Smooth muscle cell (in vitro differentiated cells): ENCODE measurements around the gene CHRM2. TPM values are rescaled to one million over a fixed set of nuclear protein-coding genes. Genes with fewer than 3 reads are reported as not detected.
A peak's percentile ranks its signal among the peaks of the same experiment; 100 is the strongest.

Experiments used
- DNase-seq: peaks from one replicate; lab custom pipeline; 2025; ENCODE audit not compliant: unreplicated experiment; lab: John Stamatoyannopoulos, UW
- H2AFZ ChIP-seq: fragments of 200-600 bp; sonication (generic); 2 replicates; pipeline ENCODE4 v1.6.0; 2016; ENCODE audit warnings: antibody characterized with exemption, low read depth, mild to moderate bottlenecking
- H3F3A ChIP-seq: fragments of 200-600 bp; sonication (generic); 2 replicates; pipeline ENCODE4 v1.6.0; 2017; ENCODE audit warnings: antibody characterized with exemption, low read depth
- H3K27ac ChIP-seq: fragments of 200-600 bp; sonication (generic); 2 replicates; pipeline ENCODE4 v1.5.1; 2016; ENCODE audit warnings: low read depth, mild to moderate bottlenecking
- H3K27me3 ChIP-seq: fragments of 200-600 bp; sonication (generic); 2 replicates; pipeline ENCODE4 v1.6.1; 2016; ENCODE audit warnings: low read depth, mild to moderate bottlenecking
- H3K36me3 ChIP-seq: fragments of 200-600 bp; sonication (generic); 2 replicates; pipeline ENCODE4 v1.5.1; 2016; ENCODE audit warnings: low read depth
- H3K4me1 ChIP-seq: fragments of 200-600 bp; sonication (generic); 2 replicates; pipeline ENCODE4 v1.5.1; 2016; ENCODE audit warnings: low read depth
- H3K4me2 ChIP-seq: fragments of 200-600 bp; sonication (generic); 2 replicates; pipeline ENCODE4 v1.6.0; 2016; ENCODE audit warnings: mild to moderate bottlenecking
- H3K4me3 ChIP-seq: fragments of 200-600 bp; sonication (generic); 2 replicates; pipeline ENCODE4 v1.5.1; 2016; ENCODE audit warnings: mild to moderate bottlenecking
- H3K79me2 ChIP-seq: fragments of 200-600 bp; sonication (generic); 2 replicates; pipeline ENCODE4 v1.6.0; 2016; ENCODE audit warnings: low read depth, mild to moderate bottlenecking
- H3K9ac ChIP-seq: fragments of 200-600 bp; sonication (generic); 2 replicates; pipeline ENCODE4 v1.6.0; 2016; ENCODE audit warnings: low read depth
- H3K9me3 ChIP-seq: fragments of 200-600 bp; sonication (generic); replicated peaks from 2 replicates; pipeline ENCODE4 v1.5.1; 2016; ENCODE audit warnings: low read depth
- H4K20me1 ChIP-seq: fragments of 200-600 bp; sonication (generic); 2 replicates; pipeline ENCODE4 v1.6.0; 2016; ENCODE audit warnings: low read depth
- WGBS: methylation state at CpG from one replicate; pipeline ENCODE4 v1.1.7; 2016; ENCODE audit warnings: low lambda C conversion rate; 5-methylcytosine and 5-hydroxymethylcytosine counted together
- polyA plus RNA-seq: library from polyadenylated mRNA; unstranded; fragments of >200 nt; fragmentation: Nextera tagmentation; extraction: Ambion mirVana; gene quantifications from 2 replicates; pipeline ENCODE4 v1.2.1, GENCODE V29; 2016
- total RNA-seq: library from RNA; depleted of rRNA; stranded (reverse); fragments of >200 nt; gene quantifications from 2 replicates; pipeline ENCODE4 v1.2.3, GENCODE V29; 2014
- TF ChIP-seq, protein P1 (sequence below): fragments of 200-600 bp; sonication (generic); IDR thresholded peaks from 2 replicates; pipeline ENCODE4 v1.5.1; 2017; ENCODE audit warnings: borderline replicate concordance, mild to moderate bottlenecking, antibody characterized with exemption; ENCODE audit not compliant: insufficient read depth, poor library complexity, severe bottlenecking

CHRM2 gene
- total and polyA plus RNA-seq, 2 experiments from 2014 or later: 0.33 to 3.0 TPM

DNA sequence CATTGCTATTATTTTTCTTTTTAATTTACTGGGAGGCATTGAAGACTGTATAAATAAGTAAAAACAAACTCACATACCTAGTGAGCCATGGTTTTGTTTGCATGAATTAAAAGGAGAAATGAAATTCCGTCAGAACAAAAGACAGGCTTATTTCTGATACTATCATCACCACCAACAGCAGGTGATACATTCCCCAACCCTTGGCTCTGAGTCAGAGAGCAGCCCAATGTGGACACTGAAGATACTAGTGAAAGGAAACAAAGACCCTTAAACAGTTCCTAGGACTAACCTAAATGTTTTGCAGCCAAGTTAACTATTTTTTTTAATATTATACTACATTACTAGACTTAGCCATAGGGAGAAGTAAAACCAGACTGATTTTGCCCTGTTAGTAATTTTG, 31.6 kb downstream of the CHRM2 start:
- no peak for DNase-seq
- TF ChIP-seq, protein P1, sequence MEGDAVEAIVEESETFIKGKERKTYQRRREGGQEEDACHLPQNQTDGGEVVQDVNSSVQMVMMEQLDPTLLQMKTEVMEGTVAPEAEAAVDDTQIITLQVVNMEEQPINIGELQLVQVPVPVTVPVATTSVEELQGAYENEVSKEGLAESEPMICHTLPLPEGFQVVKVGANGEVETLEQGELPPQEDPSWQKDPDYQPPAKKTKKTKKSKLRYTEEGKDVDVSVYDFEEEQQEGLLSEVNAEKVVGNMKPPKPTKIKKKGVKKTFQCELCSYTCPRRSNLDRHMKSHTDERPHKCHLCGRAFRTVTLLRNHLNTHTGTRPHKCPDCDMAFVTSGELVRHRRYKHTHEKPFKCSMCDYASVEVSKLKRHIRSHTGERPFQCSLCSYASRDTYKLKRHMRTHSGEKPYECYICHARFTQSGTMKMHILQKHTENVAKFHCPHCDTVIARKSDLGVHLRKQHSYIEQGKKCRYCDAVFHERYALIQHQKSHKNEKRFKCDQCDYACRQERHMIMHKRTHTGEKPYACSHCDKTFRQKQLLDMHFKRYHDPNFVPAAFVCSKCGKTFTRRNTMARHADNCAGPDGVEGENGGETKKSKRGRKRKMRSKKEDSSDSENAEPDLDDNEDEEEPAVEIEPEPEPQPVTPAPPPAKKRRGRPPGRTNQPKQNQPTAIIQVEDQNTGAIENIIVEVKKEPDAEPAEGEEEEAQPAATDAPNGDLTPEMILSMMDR: no peak
- Histone ChIP-seq H3K9me3 (no peaks in the 10 kb centered on the region), H3K27me3 (no peaks in the 10 kb centered on the region), H3K4me3 (no peak overlapping the region), H3K9ac (no peak overlapping the region), H2AFZ (no peak overlapping the region), H3K79me2 (no peaks in the 10 kb centered on the region), H3K4me1 (no peaks in the 10 kb centered on the region), H3F3A (no peaks in the 10 kb centered on the region), H3K36me3 (no peaks in the 10 kb centered on the region), H4K20me1 (no peaks in the 10 kb centered on the region), H3K4me2 (no peak overlapping the region), H3K27ac (no peak overlapping the region)
- WGBS: 79% methylated on average over 1 of the region's 1 CpG

DNA sequence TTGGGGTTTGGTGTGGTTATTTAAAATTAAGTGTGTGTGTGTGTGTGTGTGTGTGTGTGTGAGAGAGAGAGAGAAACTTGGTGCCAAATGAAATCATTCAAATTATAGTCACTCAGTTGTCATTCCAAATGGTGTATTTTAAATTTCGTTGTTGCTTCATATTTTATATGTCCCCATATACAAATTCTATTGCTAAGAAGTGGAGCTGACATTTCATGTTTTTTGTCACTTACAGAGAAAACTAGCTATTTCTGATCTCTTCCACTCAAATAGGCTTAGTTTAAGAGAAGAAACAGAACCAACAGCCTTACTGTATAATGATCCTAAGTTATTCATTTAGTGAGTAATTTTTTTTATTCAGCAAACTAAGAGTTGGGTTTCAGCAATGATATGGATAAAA, 42.3 kb downstream of the CHRM2 start:
- H3K9ac ChIP-seq: no peak overlapping the region
- 64% methylated on average over 1 of the region's 1 CpG for WGBS

DNA sequence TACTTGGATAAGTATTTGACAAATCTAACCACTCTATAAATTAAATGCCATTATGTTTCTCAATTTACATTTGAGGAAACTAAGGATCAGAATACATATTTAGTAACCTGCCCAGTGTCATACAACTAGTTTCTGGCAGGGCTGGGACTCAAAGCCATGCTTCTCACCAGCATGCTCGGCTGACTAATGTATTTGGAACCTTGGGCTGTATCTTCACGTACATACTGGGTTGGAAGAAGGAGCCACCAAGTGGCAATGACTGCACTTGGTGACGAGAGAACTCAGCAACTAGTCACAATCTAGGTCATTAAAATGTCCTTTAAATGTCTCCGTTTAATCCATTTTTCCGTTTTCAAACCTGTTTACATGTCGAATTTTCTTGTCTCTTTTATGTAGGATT, 42.9 kb downstream of the CHRM2 start:
- H3F3A ChIP-seq: no peaks in the 10 kb centered on the region
- TF ChIP-seq, protein P1: peak; percentile 8
- H3K79me2 ChIP-seq: no peaks in the 10 kb centered on the region
- no peaks in the 10 kb centered on the region for H3K4me1 ChIP-seq
- H2AFZ ChIP-seq: no peak overlapping the region
- peak overlapping the region; percentile 41 for H3K27ac ChIP-seq
- DNase-seq: no peak
- peak overlapping the region; percentile 55 for H3K4me2 ChIP-seq
- H4K20me1 ChIP-seq: no peaks in the 10 kb centered on the region
- H3K4me3 ChIP-seq: no peak overlapping the region
- no peak overlapping the region for H3K9ac ChIP-seq
- no peaks in the 10 kb centered on the region for H3K9me3 ChIP-seq
- WGBS: 18% methylated on average over 6 of the region's 6 CpGs
- no peaks in the 10 kb centered on the region for H3K36me3 ChIP-seq
- H3K27me3 ChIP-seq: no peaks in the 10 kb centered on the region

More for the DNA sequence above, 42.3 kb downstream of the CHRM2 start:
- Histone ChIP-seq H3K36me3 (no peaks in the 10 kb centered on the region), H3F3A (no peaks in the 10 kb centered on the region), H3K4me3 (no peak overlapping the region), H3K9me3 (no peaks in the 10 kb centered on the region), H3K4me2 (no peak overlapping the region), H3K4me1 (no peaks in the 10 kb centered on the region), H2AFZ (no peak overlapping the region), H3K27me3 (no peaks in the 10 kb centered on the region), H3K79me2 (no peaks in the 10 kb centered on the region), H3K27ac (no peak overlapping the region), H4K20me1 (no peaks in the 10 kb centered on the region)
- DNase-seq: no peak
- TF ChIP-seq, protein P1: no peak

DNA sequence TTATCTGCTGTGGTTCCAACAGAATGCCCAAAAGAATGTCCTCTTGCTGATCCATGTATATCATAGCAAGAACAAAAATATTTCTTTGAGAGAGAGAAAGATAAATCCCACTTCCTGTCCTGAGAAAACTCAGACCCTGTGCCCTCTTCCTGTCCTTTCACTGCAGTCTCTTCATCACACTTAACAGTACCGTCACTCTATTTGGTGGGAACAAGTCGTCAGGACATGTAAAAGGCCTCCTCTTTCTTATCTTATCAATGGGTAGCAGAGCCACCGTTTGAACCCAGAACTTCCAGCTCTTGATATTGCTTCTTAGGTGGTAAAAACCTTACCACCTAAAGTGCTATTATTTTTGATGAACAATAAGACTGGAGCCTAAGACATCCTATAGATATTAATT, 43.9 kb downstream of the CHRM2 start:
- Histone ChIP-seq H3K4me1 (no peaks in the 10 kb centered on the region), H3K4me2 (no peak overlapping the region), H2AFZ (peak overlapping the region; percentile 54), H3K9me3 (no peaks in the 10 kb centered on the region), H3F3A (no peaks in the 10 kb centered on the region), H3K27ac (no peak overlapping the region), H3K79me2 (no peaks in the 10 kb centered on the region), H3K4me3 (no peak overlapping the region), H3K27me3 (no peaks in the 10 kb centered on the region), H4K20me1 (no peaks in the 10 kb centered on the region), H3K36me3 (no peaks in the 10 kb centered on the region), H3K9ac (no peak overlapping the region)
- DNase-seq: no peak
- whole genome bisulfite sequencing: 28% methylated on average over 3 of the region's 3 CpGs
- TF ChIP-seq, protein P1: no peak
